Breast epithelium (tissue), 3 donors: ENCODE results near the gene BAZ2B.

ENCODE experiments used
- POLR2A ChIP-seq: fragments of 450-650 bp; IDR thresholded peaks from one replicate; pipeline ENCODE4 v1.6.1; 2016; ENCODE audit warnings: antibody characterized with exemption, mild to moderate bottlenecking, moderate library complexity
- TF ChIP-seq, protein P1 (sequence below), 3 donors: fragments of 450-650 bp; IDR thresholded peaks; one replicate each; pipeline ENCODE4 v1.5.1; 2016 to 2017; ENCODE audit warnings: antibody characterized with exemption in 3 of 3, mild to moderate bottlenecking in 3 of 3, moderate library complexity in 3 of 3

DNA sequence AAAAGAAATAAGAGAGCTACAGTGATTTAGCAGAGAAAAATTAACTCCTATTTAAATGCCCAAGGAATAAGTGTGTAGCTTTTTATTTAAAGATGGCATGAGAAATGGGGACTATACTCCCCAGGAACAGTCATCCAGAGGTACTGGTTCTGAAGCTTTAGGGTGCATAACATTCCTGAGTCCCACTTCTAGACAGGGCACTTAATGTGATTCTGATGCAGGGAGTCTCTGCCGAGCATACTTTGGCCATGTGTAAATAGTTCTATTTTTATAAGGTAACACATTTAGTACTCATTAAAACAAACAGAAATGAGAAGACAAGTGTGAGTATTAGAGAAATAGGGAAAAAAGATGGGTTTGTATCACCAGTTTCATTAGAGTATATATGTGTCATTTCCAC is 175.2 kb downstream of the BAZ2B start:
- TF ChIP-seq, protein P1, sequence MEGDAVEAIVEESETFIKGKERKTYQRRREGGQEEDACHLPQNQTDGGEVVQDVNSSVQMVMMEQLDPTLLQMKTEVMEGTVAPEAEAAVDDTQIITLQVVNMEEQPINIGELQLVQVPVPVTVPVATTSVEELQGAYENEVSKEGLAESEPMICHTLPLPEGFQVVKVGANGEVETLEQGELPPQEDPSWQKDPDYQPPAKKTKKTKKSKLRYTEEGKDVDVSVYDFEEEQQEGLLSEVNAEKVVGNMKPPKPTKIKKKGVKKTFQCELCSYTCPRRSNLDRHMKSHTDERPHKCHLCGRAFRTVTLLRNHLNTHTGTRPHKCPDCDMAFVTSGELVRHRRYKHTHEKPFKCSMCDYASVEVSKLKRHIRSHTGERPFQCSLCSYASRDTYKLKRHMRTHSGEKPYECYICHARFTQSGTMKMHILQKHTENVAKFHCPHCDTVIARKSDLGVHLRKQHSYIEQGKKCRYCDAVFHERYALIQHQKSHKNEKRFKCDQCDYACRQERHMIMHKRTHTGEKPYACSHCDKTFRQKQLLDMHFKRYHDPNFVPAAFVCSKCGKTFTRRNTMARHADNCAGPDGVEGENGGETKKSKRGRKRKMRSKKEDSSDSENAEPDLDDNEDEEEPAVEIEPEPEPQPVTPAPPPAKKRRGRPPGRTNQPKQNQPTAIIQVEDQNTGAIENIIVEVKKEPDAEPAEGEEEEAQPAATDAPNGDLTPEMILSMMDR (IDR thresholded peaks at IDR 0.05): no peak
- no peak for TF ChIP-seq POLR2A
